HG03064 (cell line): Measurements from ENCODE around the gene RAB26.

Source experiments
- ATAC-seq: cut with Tn5 transposase; IDR thresholded peaks from one replicate; pipeline ENCODE4 v1.9.1; 2021; ENCODE audit warnings: low read depth; ENCODE audit not compliant: unreplicated experiment

RAB26 gene

GRCh38 chr16:2157480-2158261, 9.2 kb downstream of the RAB26 start:
- no peak for ATAC-seq

GRCh38 chr16:2158262-2158638, 9.8 kb downstream of the RAB26 start:
- no peak for ATAC-seq

- ATAC-seq = no peak
Observed at GRCh38 chr16:2159175-2159838, 10.9 kb downstream of the RAB26 start.

GRCh38 chr16:2160915-2161551, 12.6 kb downstream of the RAB26 start:
- no peak for ATAC-seq

GRCh38 chr16:2161911-2162310, 13.5 kb downstream of the RAB26 start:
- no peak for ATAC-seq

GRCh38 chr16:2162676-2163118, 14.3 kb downstream of the RAB26 start:
- no peak for ATAC-seq

- ATAC-seq = no peak
Observed at GRCh38 chr16:2163211-2163881, 14.9 kb downstream of the RAB26 start.

- ATAC-seq = no peak
Observed at GRCh38 chr16:2165861-2166260, 17.4 kb downstream of the RAB26 start.

GRCh38 chr16:2166263-2167067, 18.0 kb downstream of the RAB26 start:
- ATAC-seq = no peak

- ATAC-seq = no peak
Observed at GRCh38 chr16:2167068-2167638, 18.7 kb downstream of the RAB26 start.

GRCh38 chr16:2170080-2170479, 21.7 kb downstream of the RAB26 start:
- ATAC-seq = no peak

GRCh38 chr16:2170587-2171435, 22.4 kb downstream of the RAB26 start:
- ATAC-seq = no peak

- ATAC-seq = no peak
Observed at GRCh38 chr16:2171601-2172178, 23.3 kb downstream of the RAB26 start.

GRCh38 chr16:2172688-2173335, 24.4 kb downstream of the RAB26 start:
- no peak for ATAC-seq

- no peak for ATAC-seq
Observed at GRCh38 chr16:2173366-2173765, 24.9 kb downstream of the RAB26 start.

GRCh38 chr16:2173916-2174315, 25.5 kb downstream of the RAB26 start:
- ATAC-seq = no peak

- ATAC-seq = no peak
Observed at GRCh38 chr16:2174396-2175131, 26.1 kb downstream of the RAB26 start.

- ATAC-seq = no peak
Observed at GRCh38 chr16:2175454-2175853, 27.0 kb downstream of the RAB26 start.
